ENCODE results near the gene SMIM22.

SMIM22 gene

DNA sequence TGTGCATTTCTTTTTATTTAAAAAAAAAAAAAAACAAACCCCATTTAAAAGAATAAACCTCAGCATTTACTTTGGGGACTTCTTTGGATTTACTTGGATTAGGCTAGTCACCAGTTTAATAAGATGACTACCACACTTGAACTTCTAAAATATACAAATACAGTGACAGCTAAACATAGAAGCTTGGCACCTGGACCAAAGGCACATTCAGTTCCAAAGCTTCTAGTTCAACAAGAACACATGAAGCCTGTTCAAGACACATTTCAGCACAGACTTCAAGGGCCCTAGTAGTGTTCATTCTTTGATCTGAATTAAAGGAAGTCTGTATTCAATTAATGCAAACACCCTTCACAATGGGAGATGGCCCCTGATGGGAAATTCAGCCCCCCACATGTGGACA lies 18.9 kb downstream of the SMIM22 start:
- peaks cover 19% of the 10 kb centered on the region; the same call in 1 of the 2 replicates for H3K36me3 ChIP-seq (ENCODE audit: insufficient read depth)
- no peak overlapping the region for H3K27ac ChIP-seq
- no peaks in the 10 kb centered on the region for H3K79me2 ChIP-seq (ENCODE audit: insufficient read depth, low read depth)
- H3K27me3 ChIP-seq (ENCODE audit: insufficient read depth, low read depth) = no peaks in the 10 kb centered on the region
- TF ChIP-seq, protein P1, sequence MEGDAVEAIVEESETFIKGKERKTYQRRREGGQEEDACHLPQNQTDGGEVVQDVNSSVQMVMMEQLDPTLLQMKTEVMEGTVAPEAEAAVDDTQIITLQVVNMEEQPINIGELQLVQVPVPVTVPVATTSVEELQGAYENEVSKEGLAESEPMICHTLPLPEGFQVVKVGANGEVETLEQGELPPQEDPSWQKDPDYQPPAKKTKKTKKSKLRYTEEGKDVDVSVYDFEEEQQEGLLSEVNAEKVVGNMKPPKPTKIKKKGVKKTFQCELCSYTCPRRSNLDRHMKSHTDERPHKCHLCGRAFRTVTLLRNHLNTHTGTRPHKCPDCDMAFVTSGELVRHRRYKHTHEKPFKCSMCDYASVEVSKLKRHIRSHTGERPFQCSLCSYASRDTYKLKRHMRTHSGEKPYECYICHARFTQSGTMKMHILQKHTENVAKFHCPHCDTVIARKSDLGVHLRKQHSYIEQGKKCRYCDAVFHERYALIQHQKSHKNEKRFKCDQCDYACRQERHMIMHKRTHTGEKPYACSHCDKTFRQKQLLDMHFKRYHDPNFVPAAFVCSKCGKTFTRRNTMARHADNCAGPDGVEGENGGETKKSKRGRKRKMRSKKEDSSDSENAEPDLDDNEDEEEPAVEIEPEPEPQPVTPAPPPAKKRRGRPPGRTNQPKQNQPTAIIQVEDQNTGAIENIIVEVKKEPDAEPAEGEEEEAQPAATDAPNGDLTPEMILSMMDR (conservative IDR thresholded peaks at IDR 0.05; ENCODE audit: low read depth, low read length) = no peak
- no peak overlapping the region for H3K4me2 ChIP-seq
- no peak overlapping the region for H3K4me3 ChIP-seq (IDR thresholded peaks at IDR 0.05; ENCODE audit: insufficient read depth, low read depth, low read length)
- no peak overlapping the region for H3K9ac ChIP-seq
- no peaks in the 10 kb centered on the region for H4K20me1 ChIP-seq (ENCODE audit: insufficient read depth)
- H2AFZ ChIP-seq (ENCODE audit: low read depth) = no peak overlapping the region
- no peaks in the 10 kb centered on the region for H3K4me1 ChIP-seq (ENCODE audit: low read depth, poor library complexity, severe bottlenecking)

DNA sequence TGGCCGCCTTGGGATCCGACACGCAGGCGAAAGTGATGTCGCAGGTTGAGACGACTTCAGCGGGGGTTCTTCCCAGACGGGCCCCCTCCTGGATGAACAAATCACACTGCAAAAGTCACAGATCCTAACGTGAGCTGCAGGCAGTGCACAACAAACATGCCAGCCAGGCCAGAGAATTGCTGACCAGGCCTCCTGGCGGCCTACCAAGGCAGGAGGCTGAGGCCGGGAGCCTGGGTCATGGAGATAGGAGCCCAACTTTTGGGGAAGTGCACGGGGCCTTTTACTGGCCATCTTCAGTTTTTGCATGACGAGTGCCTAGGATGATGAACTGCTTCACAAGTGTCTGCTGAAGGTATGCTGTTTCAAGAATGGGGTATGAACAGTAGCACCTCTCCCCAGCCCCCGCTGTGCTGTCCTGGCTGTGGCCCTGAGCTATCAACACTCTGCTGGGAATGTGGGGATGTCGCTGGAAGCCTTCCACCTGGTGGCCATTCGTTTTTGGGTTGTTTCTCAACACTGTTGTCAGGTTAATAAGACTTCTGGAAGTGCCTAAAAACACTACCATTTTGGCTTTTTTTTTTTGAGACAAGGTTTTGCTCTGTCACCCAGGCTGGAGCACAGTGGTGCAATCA lies 19.5 kb downstream of the SMIM22 start:
- H3K4me3 ChIP-seq (IDR thresholded peaks at IDR 0.05; ENCODE audit: insufficient read depth, low read depth, low read length) = no peak overlapping the region
- H3K36me3 ChIP-seq (ENCODE audit: insufficient read depth) = peaks cover 19% of the 10 kb centered on the region; the same call in 1 of the 2 replicates
- TF ChIP-seq, protein P1 (conservative IDR thresholded peaks at IDR 0.05; ENCODE audit: low read depth, low read length) = no peak
- H3K27me3 ChIP-seq (ENCODE audit: insufficient read depth, low read depth) = no peaks in the 10 kb centered on the region
- no peak overlapping the region for H3K9ac ChIP-seq
- H3K27ac ChIP-seq = no peak overlapping the region
- no peak overlapping the region for H2AFZ ChIP-seq (ENCODE audit: low read depth)
- no peaks in the 10 kb centered on the region for H3K79me2 ChIP-seq (ENCODE audit: insufficient read depth, low read depth)
- H3K4me1 ChIP-seq (ENCODE audit: low read depth, poor library complexity, severe bottlenecking) = no peaks in the 10 kb centered on the region
- H4K20me1 ChIP-seq (ENCODE audit: insufficient read depth) = no peaks in the 10 kb centered on the region
- H3K4me2 ChIP-seq = no peak overlapping the region

DNA sequence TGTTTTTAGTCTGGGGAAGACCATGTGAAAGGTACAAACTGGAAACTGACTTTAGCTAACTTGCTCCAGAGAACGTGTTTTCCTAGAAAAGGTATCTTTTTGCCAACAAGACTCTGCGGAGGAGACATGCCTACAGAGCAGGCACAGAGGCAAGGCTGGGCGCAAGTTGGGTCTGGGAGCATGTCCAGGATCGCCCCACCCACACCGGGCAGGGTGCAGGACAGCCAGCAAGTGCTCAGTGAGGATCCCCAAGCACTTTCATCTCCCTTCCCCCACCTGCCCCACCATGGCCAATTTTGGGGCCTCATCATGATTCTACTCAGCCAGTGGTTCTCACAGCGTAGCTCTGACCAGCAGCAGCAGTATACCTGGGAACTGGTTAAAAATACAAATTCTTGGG lies 25.5 kb downstream of the SMIM22 start:
- H3K4me1 ChIP-seq (ENCODE audit: low read depth, poor library complexity, severe bottlenecking) = no peaks in the 10 kb centered on the region
- H2AFZ ChIP-seq (ENCODE audit: low read depth) = no peak overlapping the region
- H3K9ac ChIP-seq = no peak overlapping the region
- H3K27ac ChIP-seq = no peak overlapping the region
- H3K79me2 ChIP-seq (ENCODE audit: insufficient read depth, low read depth) = no peaks in the 10 kb centered on the region
- H3K36me3 ChIP-seq (ENCODE audit: insufficient read depth) = peaks cover 5% of the 10 kb centered on the region; the same call in 1 of the 2 replicates
- TF ChIP-seq, protein P1 (conservative IDR thresholded peaks at IDR 0.05; ENCODE audit: low read depth, low read length) = no peak
- H4K20me1 ChIP-seq (ENCODE audit: insufficient read depth) = no peaks in the 10 kb centered on the region
- no peaks in the 10 kb centered on the region for H3K27me3 ChIP-seq (ENCODE audit: insufficient read depth, low read depth)
- no peak overlapping the region for H3K4me3 ChIP-seq (IDR thresholded peaks at IDR 0.05; ENCODE audit: insufficient read depth, low read depth, low read length)
- H3K4me2 ChIP-seq = no peak overlapping the region

DNA sequence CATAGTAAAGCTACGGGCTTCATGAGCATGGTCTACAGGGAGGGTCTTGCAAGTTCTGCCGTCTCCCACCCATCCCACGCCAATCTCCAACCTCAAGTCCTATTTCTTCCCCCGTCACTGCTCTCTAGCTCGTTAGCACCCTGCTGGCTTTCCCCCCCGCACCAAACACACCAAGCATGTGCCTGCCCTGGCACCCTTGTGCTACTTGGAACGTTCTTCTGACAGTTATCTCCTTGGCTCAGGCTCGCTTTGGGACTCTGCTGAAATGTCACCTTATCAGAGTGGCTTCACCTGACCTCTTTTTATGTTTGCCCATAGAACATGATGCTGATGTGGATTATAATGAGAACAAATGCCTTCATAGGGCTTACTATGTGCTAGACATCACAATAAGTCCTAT lies 30.0 kb downstream of the SMIM22 start:
- H3K27ac ChIP-seq = no peak overlapping the region
- no peak overlapping the region for H3K4me3 ChIP-seq (IDR thresholded peaks at IDR 0.05; ENCODE audit: insufficient read depth, low read depth, low read length)
- H2AFZ ChIP-seq (ENCODE audit: low read depth) = no peak overlapping the region
- H3K4me1 ChIP-seq (ENCODE audit: low read depth, poor library complexity, severe bottlenecking) = no peaks in the 10 kb centered on the region
- no peak overlapping the region for H3K4me2 ChIP-seq
- H3K79me2 ChIP-seq (ENCODE audit: insufficient read depth, low read depth) = no peaks in the 10 kb centered on the region
- H4K20me1 ChIP-seq (ENCODE audit: insufficient read depth) = no peaks in the 10 kb centered on the region
- TF ChIP-seq, protein P1 (conservative IDR thresholded peaks at IDR 0.05; ENCODE audit: low read depth, low read length) = no peak
- H3K27me3 ChIP-seq (ENCODE audit: insufficient read depth, low read depth) = no peaks in the 10 kb centered on the region
- no peak overlapping the region for H3K9ac ChIP-seq
- peaks cover 10% of the 10 kb centered on the region; the same call in 1 of the 2 replicates for H3K36me3 ChIP-seq (ENCODE audit: insufficient read depth)
